NOMO-1 (cell line): ENCODE measurements around the gene PPARD.

Source experiments
- DNase-seq, 2 experiments: peaks; one replicate each; lab custom pipeline; 2025; ENCODE audit not compliant: unreplicated experiment in 2 of 2; lab: John Stamatoyannopoulos, UW

PPARD gene

DNA sequence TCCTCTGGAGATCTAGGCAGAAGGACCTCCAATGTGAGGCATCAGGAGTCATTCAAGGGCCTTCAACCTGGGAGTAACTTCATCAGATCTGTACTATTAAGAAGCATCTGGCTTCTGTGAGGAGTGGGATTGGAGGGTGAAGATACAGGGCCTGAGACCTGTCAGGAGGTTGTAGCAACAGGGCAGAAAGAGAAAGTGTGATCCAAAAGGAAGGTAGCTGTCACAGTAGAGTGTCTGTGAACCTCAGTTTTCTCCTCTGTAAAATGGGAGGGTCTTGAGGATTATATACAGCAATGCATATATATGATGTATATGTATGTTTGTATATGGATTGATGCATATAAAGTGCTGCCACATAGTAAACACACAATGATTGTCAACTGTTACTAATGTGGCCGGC lies 123.3 kb downstream of the PPARD start:
- no peak for DNase-seq

DNA sequence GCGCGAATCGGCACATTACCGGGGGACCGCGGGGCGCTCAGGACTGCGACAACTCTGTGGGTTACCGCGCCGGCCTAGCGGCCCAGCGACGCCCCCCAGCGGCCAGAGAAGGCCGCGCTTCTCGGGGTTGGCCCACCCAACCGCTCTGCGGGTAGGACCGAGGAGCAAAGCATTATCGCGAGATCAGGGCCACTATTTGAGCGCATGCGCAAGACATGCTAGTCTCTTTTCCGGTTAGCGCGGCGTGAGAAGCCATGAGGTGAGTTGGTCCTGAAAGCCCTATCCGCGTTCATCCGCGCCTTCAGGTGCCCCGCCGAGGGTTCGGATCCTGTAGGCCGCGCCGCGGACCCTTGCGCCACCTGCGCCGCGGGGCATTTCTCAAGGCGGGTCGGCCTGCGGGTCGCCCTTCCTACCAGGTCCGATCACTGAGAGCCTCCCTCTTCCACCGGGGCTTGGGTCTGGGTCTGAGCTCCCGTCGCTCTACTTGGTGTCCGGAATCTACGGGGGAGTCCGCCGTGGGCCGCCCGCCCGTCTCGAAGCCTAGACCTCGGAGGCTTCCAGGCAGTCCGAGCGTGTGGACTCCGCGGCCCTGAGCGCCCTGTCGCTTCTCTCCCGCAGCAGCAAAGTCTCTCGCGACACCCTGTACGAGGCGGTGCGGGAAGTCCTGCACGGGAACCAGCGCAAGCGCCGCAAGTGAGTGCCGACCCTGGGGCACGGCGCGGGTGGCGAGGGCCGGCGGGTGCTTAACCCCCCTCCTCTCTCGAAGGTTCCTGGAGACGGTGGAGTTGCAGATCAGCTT lies 126.0 kb downstream of the PPARD start, which contains the start of gene RPL10A:
RPL10A (plus strand) TSS at position 221 of the 799 bp plus-strand sequence; CDS start at position 255, 34 bp downstream.
- peak; percentile 96 to 97 for DNase-seq

DNA sequence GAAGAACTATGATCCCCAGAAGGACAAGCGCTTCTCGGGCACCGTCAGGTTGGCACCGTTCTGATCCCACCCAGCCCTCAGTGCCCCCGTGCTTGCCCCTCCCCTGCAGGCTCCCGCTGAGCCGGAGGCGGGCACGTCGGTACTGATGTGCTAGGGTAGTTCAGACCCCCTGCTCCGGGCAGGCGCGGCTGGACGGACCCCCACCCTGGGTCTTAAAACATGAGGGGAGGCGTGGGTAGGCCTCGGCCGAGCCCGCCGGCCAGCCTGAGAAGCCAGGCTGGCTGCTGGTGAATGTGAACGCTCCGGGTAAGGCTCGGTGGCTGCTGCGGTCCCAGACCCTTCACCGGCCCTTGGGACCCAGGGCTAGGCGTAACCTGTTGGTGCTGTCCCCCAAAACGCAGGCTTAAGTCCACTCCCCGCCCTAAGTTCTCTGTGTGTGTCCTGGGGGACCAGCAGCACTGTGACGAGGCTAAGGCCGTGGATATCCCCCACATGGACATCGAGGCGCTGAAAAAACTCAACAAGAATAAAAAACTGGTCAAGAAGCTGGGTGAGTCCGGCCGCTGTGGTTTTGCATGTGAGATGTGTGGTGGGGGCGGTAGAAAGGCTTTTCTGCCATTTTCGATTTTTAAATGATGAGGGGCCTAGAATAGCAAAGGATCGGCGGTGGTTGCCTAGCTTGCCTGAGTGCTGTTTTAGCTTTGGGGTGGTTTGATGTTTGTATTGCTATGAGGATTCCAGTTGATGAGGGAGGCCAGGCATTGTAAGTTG lies 126.8 kb downstream of the PPARD start:
- no peak for DNase-seq

DNA sequence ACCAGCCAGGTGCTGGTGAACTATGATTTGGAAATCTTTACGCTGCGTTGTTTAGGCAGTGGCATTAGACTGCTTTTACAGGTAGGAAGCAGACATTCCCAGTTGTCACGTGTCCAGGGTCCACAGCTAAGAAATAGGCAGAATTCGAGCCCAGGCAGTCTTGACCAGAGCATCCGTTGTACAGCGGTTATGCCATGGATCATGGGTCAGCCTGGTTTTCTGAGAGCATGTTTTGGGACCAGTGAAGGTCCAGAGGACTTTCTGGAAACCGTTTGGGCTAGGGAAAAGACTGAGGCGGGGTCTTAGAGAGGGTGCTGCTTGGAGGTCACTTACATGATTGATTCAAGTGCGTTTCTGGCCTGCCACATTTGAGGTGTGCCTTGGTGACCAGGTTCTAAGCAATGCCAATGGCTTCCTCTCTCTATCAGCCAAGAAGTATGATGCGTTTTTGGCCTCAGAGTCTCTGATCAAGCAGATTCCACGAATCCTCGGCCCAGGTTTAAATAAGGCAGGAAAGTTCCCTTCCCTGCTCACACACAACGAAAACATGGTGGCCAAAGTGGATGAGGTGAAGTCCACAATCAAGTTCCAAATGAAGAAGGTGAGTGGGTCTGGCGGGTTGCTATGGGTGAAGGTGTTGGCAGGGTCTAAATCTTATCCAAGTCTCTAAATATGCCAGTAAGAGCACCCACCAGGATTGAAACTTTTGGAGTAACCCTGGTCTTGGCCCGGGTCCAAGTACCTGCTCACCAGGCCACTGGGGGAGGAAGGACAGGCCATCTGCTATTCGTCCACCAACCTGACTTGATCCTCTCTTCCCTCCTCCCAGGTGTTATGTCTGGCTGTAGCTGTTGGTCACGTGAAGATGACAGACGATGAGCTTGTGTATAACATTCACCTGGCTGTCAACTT lies 127.6 kb downstream of the PPARD start:
- DNase-seq, result no peak

DNA sequence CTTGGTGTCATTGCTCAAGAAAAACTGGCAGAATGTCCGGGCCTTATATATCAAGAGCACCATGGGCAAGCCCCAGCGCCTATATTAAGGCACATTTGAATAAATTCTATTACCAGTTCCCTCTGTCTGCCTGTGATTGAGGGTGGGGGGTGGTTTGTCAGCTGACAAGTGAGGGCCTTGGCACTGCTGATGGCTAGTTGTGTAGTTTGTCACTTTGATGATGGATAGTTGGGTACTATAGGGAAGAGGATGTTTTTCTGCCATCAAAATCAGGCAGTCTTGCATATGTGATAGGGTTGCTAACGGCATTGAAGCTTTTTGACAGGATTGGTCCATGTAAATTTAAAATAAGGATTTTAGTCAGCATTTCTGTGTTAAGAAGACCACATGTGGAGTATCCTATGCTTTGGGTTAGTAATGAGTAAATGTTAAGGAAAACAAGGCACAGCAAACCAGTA lies 128.3 kb downstream of the PPARD start:
- DNase-seq, result no peak

DNA sequence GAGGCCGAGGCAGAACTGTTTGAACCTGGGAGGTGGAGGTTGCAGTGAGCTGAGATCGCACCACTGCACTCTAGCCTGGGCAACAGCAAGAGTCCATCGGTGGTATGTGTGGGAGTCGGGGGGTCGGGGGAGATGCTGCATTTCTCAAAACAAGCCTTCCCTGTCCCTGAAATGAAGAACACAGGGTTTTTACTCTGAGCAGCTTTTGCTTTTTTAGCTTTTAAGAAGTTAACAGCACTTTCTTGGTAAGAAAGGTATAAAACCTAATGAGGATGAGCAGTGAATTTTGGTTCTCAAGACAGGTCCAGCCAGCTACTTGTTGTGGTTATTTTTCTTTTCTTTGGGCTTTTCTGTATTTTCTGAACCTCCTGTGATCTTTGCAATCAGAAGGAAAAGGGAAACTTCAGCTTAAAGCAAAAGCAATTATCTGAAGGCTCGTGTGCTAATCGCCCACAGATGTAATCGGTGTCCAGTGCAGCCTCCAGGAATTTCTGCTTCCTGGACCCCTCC lies 129.5 kb downstream of the PPARD start:
- DNase-seq, result no peak

DNA sequence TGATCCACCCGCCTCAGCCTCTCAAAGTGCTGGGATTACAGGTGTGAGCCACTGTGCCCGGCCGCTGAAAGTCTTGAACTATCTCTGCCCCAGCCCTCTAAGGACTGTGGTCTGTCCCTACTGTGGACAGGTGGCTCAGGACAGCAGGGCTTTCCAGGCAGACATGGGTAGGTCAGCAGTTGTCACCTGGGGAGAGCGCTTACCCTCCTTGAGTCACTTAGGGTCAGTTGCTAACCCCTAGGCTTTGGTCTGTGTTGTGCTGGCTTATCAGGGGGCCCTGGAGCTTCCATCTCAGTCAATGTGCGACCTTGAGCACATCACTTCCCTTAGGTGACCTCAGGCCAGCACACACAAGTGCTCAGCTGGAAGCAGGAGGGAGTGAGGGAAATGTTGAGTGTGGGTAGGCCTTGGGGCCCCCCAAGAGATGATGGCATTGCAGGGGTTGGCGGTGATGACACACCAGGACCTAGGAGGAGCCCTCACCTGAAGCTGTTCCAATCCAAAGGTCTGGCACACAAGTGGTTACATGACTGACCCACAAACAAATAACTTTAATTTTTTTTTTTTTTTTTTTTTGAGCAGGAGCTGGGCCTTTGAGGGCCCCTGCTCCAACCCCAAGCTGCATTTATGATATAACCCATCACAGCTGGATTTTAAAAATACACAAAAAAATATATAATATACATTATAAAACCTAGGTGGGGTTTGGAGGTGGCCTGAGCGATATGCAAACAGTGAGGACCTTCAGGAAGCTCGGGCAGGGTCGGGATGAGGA lies 130.9 kb downstream of the PPARD start:
- no peak for DNase-seq

DNA sequence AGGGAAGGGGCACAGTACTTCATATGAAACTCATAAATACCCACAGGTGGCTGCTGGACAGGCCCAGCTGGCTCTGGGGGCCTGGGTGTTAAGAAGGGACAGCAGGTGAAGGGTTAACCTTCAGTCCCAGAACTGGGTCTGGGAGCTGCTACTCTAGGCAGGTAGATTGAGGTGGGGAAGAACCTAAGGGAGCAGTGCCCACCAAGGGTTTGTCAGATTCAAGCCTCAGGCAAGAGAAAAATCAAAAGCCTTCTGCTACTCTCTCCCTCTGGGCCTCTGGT lies 131.4 kb downstream of the PPARD start:
- no peak for DNase-seq

DNA sequence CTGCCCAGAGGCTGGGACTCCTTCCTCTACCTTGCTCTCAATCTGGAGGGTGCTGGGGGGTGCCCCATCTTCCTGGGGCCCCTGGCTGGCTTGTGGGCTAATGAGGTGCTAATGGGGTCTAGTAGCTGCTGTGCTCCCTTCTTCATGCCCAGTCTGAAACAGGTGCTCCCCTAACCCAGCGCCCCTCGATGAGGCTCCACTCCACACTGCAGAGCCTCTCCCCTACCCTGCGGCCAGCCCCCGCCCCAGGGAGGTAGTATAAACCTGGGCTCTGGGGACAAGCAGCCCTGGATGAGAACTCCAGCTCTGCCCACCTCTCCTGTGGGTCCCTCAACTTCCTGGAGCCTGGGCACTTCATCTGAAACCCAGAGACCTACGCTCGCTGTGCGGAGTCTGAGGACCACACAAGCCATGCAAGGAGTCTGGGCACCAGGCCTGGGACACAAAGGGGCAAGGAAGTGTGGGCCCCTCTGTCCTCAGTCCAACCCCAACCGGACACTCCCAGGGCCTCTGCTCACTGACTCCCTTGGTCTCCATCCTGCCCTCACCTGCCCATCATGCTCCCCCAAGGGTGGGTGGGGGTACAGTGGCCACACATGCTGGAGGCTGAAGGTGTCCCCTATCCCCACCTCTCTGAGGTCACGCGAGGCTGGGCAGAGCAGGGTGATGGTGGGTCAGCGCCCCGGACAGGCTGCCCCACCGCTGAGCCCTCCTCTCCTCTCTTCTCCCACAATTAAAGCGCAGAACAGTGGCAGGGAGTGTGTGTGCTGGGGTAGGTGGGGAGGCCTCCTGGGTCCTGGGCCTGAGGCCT lies 132.0 kb downstream of the PPARD start:
- no peak for DNase-seq

DNA sequence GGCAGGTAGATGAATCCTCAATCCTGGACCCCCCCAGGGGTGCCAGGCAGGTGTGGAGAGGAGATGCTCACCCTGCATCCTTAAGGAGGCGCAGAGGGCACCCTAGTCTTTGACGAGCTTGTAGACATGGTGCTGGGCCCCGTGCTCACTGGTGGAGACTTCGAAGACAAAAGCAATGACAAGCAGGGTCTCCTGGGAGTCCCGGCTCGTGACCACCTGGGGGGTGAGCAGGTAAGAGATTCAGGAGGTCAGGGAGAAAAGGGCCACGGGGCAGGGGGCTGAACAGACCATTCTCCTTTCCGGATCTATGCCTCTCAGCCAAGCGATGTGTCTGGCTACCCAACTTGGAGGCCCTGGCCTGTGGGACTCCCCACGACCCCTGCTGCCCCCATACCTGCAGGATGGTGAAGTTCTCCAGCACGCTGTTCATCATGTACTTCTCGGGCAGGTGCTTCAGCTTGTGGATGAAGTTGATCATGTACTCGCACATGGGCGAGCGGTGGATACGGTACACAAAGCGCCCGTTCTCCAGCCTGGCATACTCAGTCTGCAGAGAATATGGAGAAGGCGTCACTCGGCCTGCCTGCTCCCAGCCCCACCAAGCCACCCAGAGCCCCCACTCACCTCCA lies 132.7 kb downstream of the PPARD start:
- no peak for DNase-seq

DNA sequence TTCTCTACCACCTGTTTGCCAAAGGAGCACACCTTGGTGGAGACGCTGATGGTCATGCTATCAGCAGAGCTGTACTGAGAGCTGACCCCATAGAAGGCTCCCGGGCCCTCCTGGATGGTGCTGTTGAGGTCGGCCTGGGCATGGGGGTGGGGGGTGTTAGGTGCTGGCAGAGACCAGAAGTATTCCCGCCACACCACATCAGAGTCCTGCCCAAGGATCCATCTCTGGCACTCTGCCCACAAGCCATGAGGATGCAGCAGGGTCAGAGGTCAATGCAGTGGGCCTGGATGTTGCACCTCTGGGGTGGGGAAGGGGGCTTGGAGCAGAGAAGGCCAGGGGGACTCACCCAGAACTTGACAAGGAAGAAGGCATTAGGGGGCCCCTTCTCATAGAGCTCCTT lies 133.2 kb downstream of the PPARD start:
- DNase-seq, result no peak

DNA sequence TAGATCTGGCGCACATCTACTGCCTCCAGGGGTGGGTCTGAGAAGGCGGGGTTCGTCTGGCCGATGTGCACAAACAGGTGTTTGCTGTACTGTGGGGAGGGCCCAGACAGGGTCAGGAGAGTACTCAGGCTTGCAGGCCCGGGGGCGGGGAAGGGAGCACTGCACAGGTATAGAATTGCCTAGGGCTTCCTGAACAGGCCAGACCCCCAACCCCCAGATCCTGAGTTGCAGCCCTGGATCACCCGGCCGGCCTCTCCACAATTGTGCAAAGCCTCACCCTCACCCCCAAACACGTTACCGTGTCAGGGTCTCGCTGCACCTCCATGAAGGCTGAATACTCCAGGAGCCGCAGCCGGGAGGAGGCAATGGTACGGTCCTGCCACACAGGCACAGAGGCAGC lies 133.6 kb downstream of the PPARD start:
- no peak for DNase-seq

DNA sequence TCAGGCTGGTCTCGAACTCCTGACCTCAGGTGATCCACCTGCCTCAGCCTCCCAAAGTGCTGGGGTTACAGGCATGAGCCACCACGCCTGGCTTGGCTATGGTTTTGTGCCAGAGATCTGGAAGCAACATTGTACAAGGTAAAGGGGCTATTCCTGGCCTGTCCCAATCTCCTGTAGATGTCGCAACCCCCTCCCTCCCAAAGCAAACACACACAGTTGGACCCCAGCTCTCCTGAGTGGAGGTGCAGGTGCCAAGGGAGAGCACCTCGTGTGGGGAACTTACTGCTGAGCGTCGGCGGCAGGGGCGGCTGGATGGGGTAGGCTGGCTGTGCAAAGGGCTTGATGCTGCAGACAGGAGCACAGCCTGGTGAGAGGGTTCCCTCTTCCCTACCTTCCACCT lies 134.7 kb downstream of the PPARD start:
- DNase-seq, result no peak
